Measurements from ENCODE around the gene LSM5.
"Not testable (repeated sequence)": the region's sequence is repeated elsewhere in the genome, so short reads cannot be mapped to it uniquely, and the experiment has no call there.

Gene LSM5

GRCh38 chr7:32476816-32477648, 13.1 kb downstream of the LSM5 start:
- TF ChIP-seq ZNF8 (CRISPR knock-in tag; IDR thresholded peaks at IDR 0.05): no peak
- TF ChIP-seq, protein P1, sequence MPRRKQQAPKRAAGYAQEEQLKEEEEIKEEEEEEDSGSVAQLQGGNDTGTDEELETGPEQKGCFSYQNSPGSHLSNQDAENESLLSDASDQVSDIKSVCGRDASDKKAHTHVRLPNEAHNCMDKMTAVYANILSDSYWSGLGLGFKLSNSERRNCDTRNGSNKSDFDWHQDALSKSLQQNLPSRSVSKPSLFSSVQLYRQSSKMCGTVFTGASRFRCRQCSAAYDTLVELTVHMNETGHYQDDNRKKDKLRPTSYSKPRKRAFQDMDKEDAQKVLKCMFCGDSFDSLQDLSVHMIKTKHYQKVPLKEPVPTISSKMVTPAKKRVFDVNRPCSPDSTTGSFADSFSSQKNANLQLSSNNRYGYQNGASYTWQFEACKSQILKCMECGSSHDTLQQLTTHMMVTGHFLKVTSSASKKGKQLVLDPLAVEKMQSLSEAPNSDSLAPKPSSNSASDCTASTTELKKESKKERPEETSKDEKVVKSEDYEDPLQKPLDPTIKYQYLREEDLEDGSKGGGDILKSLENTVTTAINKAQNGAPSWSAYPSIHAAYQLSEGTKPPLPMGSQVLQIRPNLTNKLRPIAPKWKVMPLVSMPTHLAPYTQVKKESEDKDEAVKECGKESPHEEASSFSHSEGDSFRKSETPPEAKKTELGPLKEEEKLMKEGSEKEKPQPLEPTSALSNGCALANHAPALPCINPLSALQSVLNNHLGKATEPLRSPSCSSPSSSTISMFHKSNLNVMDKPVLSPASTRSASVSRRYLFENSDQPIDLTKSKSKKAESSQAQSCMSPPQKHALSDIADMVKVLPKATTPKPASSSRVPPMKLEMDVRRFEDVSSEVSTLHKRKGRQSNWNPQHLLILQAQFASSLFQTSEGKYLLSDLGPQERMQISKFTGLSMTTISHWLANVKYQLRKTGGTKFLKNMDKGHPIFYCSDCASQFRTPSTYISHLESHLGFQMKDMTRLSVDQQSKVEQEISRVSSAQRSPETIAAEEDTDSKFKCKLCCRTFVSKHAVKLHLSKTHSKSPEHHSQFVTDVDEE (CRISPR knock-in tag; IDR thresholded peaks at IDR 0.05): no peak
- TF ChIP-seq, protein P2, sequence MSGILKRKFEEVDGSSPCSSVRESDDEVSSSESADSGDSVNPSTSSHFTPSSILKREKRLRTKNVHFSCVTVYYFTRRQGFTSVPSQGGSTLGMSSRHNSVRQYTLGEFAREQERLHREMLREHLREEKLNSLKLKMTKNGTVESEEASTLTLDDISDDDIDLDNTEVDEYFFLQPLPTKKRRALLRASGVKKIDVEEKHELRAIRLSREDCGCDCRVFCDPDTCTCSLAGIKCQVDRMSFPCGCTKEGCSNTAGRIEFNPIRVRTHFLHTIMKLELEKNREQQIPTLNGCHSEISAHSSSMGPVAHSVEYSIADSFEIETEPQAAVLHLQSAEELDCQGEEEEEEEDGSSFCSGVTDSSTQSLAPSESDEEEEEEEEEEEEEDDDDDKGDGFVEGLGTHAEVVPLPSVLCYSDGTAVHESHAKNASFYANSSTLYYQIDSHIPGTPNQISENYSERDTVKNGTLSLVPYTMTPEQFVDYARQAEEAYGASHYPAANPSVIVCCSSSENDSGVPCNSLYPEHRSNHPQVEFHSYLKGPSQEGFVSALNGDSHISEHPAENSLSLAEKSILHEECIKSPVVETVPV (CRISPR knock-in tag; IDR thresholded peaks at IDR 0.05): no peak
- no peak for TF ChIP-seq ESRRG (CRISPR knock-in tag; IDR thresholded peaks at IDR 0.05)
- TF ChIP-seq PPARA (CRISPR knock-in tag; IDR thresholded peaks at IDR 0.05; ENCODE audit: borderline replicate concordance): no peak
- TF ChIP-seq ZNF70 (CRISPR knock-in tag; IDR thresholded peaks at IDR 0.05): no peak
- TF ChIP-seq ZC3H10 (CRISPR knock-in tag; IDR thresholded peaks at IDR 0.05): no peak
- no peak for TF ChIP-seq TCF4 (CRISPR knock-in tag; IDR thresholded peaks at IDR 0.05; ENCODE audit: borderline replicate concordance)
- no peak for TF ChIP-seq PATZ1 (CRISPR knock-in tag; IDR thresholded peaks at IDR 0.05; ENCODE audit: borderline replicate concordance)
- TF ChIP-seq ZFP3 (CRISPR knock-in tag; IDR thresholded peaks at IDR 0.05): no peak
- no peak for ATAC-seq

- no peak for ATAC-seq
- TF ChIP-seq, protein P1 (CRISPR knock-in tag; IDR thresholded peaks at IDR 0.05): no peak
- TF ChIP-seq ESRRG (CRISPR knock-in tag; IDR thresholded peaks at IDR 0.05): no peak
- TF ChIP-seq SNAI2 (CRISPR knock-in tag; IDR thresholded peaks at IDR 0.05): no peak
- TF ChIP-seq CSDC2 (CRISPR knock-in tag; IDR thresholded peaks at IDR 0.05): no peak
- TF ChIP-seq ZFP30 (CRISPR knock-in tag; IDR thresholded peaks at IDR 0.05): no peak
Observed at GRCh38 chr7:32474008-32474407, 16.2 kb downstream of the LSM5 start.

GRCh38 chr7:32472015-32472414, 18.2 kb downstream of the LSM5 start:
- TF ChIP-seq, protein P2 (CRISPR knock-in tag; IDR thresholded peaks at IDR 0.05): no peak
- TF ChIP-seq ZC3H10 (CRISPR knock-in tag; IDR thresholded peaks at IDR 0.05): no peak
- no peak for TF ChIP-seq SNAI2 (CRISPR knock-in tag; IDR thresholded peaks at IDR 0.05)
- ATAC-seq: no peak

DNA sequence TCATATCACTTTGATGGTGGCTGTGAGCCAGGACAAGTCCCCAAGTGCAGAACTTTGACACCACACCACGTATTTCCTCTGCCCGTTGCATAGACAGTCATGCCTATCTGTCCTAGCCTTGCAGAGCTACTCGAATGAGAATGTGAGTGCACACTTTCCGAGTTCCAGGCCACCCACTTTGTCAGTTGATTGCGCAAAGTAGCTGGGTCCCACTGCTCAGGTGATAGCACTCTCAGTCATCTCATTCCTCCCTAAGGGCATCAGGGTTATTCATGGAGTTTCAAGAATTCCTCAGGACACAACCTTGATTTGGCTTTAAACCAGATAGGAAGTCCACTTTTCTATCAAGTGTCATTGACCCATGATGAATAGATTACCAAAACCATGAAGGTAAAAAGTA, 19.3 kb downstream of the LSM5 start:
- TF ChIP-seq ESRRG (CRISPR knock-in tag; IDR thresholded peaks at IDR 0.05): no peak
- no peak for TF ChIP-seq CSDC2 (CRISPR knock-in tag; IDR thresholded peaks at IDR 0.05)
- TF ChIP-seq PPARA (CRISPR knock-in tag; IDR thresholded peaks at IDR 0.05; ENCODE audit: borderline replicate concordance): no peak
- TF ChIP-seq ZNF565 (CRISPR knock-in tag; conservative IDR thresholded peaks at IDR 0.05; ENCODE audit: low read depth): no peak
- no peak for TF ChIP-seq ZNF70 (CRISPR knock-in tag; IDR thresholded peaks at IDR 0.05)
- TF ChIP-seq ZC3H10 (CRISPR knock-in tag; IDR thresholded peaks at IDR 0.05): no peak
- TF ChIP-seq, protein P1 (CRISPR knock-in tag; IDR thresholded peaks at IDR 0.05): no peak
- TF ChIP-seq SNAI2 (CRISPR knock-in tag; IDR thresholded peaks at IDR 0.05): no peak
- TF ChIP-seq GLIS3 (CRISPR knock-in tag; IDR thresholded peaks at IDR 0.05): no peak
- TF ChIP-seq TCF4 (CRISPR knock-in tag; IDR thresholded peaks at IDR 0.05; ENCODE audit: borderline replicate concordance): no peak
- TF ChIP-seq OSR1 (CRISPR knock-in tag; IDR thresholded peaks at IDR 0.05): no peak
- no peak for TF ChIP-seq ZNF8 (CRISPR knock-in tag; IDR thresholded peaks at IDR 0.05)
- no peak for ATAC-seq

- ATAC-seq: not testable (repeated sequence)
Observed at GRCh38 chr7:32470004-32470403, 20.2 kb downstream of the LSM5 start.
